RPMI8226 (cell line): ENCODE results near the gene MAG.

Experiments used
- DNase-seq: peaks from one replicate; pipeline ENCODE4 v3.0.0-alpha.2; 2015

Gene MAG

DNA sequence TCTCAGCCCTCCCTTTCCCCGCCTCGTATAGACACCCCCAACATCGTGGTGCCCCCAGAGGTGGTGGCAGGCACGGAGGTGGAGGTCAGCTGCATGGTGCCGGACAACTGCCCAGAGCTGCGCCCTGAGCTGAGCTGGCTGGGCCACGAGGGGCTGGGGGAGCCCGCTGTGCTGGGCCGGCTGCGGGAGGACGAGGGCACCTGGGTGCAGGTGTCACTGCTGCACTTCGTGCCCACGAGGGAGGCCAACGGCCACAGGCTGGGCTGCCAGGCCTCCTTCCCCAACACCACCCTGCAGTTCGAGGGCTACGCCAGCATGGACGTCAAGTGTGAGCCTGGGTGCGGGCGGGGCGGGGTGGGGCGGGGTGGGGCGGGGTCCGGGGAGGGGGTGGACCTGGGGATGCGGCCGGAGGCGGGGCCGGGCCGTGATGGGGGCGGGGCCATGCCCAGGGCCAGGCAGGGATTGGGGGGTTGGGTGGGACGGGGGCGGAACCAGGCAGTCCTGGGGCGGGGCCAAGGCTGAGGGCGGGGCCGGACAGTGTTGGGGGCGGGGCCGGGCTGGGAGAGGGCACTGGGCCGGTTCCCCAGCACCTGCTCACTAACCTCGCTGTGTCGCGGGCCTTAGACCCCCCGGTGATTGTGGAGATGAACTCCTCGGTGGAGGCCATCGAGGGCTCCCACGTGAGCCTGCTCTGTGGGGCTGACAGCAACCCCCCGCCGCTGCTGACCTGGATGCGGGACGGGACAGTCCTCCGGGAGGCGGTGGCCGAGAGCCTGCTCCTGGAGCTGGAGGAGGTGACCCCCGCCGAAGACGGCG, 7.8 kb downstream of the MAG start:
- DNase-seq, result no peak

DNA sequence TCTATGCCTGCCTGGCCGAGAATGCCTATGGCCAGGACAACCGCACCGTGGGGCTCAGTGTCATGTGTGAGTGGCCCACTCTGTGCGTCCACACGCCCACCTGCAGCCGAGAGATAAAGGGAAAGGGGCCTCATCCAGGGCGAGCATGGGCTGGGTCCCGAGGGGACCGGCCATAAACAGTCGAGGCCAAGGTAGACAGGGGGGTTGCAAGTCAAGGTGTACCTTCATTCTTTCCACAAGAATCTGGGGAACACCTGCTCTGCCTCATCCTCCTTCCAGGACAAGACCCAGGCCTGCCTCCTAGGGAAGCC, 8.3 kb downstream of the MAG start:
- no peak for DNase-seq

DNA sequence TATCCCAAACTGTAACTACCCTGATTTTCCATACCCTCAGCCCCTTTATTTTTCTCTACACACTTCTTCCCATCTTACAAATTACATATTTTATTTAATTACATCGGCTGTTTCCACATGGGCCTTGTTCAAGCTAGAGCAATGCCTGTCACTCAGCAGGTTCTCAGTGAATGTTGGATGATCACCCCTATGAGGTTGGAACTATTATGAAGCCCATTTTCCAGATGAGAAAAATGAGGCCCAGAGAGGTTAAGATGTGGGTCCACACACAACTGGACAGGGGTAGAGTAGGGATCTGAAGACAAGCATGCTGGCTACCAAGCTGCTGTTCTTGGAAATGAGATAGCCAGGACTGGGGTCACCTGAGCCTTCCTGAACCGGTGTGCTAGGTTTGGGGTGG, 10.0 kb downstream of the MAG start:
- DNase-seq, result no peak

DNA sequence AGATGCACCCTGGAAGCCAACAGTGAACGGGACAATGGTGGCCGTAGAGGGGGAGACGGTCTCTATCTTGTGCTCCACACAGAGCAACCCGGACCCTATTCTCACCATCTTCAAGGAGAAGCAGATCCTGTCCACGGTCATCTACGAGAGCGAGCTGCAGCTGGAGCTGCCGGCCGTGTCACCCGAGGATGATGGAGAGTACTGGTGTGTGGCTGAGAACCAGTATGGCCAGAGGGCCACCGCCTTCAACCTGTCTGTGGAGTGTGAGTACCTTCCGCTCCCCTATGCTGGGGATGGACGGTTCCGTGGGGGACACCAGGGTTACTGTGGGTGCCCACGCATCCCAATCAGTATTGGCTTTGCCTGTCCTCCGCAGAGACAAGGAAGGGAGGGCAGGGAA, 10.5 kb downstream of the MAG start:
- DNase-seq, result no peak

DNA sequence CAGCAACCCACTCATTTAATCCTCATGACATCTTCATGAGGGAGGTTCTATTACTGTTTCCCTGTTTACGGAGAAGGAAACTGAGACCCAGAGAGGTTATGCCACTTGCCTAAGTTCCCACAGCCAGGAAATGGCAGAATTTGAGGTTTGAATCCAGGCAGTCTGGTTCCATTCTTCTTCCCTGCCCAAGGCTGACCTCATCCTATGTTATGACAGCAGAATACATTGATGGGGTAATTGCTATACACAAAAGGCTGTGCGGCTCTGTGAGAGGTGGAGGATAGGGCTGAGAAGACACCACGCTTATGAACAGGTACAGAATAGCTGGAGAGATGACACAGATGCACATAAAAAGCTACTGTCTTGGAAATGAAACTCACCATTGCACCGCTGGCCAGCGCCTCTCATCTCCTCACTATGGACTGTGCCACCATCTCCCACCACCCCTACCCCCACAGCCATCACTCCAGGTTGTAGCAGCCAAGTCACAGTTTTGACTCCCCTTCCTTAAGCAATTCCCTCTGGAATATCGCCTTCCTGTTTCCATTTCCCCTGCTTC, 11.5 kb downstream of the MAG start:
- no peak for DNase-seq

DNA sequence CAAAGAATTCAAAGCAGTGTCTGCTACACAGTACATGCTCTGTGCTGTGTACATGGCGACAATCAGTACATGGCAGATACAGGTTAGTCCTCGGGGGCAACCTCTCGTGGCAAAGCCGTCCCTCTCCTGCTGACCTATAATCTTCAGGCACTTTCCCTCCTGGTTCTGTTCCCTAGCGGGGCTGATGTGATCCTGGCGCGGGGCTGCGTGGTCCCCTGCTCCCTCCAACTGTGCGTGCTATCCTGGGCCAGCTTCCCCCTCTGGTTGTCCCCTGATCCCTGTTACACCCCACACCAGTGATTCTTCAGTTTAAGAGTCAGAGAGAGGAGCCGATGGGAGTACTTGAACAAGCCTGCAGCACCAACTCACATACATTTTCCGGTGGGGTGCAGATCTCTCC, 12.1 kb downstream of the MAG start:
- DNase-seq, result no peak

DNA sequence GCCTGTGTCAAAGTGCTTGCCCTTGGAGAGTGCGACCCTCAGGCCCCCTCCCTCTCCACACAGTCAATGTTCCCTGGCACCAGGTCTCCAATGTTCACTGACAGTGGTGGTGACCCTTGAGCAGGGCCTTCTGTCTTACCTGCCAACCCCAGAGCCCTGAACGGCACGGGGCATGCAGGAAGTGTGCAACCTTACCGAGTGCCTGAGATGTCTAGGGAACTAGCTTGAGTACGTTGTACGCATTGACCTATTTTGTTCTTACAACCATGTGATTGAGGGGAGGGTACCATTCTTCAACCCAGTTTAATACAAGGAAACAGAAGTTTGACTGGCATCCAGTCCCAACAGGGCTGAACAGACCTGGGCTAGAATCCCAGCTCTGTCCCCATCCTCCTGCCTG, 13.2 kb downstream of the MAG start:
- DNase-seq, result no peak

DNA sequence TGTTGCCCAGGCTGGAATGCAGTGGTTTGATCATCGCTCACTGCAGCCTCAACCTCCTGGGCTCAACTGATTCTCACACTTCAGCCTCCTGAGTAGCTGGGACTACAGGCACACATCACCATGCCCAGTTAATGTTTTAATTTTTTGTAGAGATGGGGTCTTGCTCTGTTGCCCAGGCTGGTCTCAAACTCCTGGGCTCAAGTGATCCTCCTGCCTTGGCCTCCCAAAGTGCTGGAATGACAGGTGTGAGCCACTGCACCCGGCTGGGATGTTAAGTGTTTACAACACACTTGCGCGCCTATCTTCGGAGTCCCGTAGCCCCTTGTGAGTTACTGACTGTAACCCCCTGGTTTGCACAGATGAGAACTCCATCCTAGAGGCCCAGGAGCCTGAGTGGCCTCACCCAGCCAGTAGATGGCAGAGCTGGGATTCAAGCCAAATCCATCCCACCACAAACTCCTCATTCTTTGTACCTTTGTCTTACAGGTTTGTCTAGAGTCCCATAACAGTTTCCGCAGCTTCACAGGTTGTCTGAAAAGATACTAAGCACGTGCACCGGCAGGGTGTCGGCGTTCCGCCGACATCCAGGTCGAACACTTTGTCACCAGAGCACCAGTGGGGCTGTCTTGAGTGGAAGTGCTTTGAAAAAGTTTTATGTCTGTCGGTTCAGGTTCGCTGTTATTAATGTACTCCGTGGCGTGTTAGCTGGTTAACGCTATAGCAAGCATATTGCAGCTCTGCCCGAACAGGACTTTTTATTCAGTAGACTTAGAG, 14.7 kb downstream of the MAG start:
- peak; percentile 42 for DNase-seq

DNA sequence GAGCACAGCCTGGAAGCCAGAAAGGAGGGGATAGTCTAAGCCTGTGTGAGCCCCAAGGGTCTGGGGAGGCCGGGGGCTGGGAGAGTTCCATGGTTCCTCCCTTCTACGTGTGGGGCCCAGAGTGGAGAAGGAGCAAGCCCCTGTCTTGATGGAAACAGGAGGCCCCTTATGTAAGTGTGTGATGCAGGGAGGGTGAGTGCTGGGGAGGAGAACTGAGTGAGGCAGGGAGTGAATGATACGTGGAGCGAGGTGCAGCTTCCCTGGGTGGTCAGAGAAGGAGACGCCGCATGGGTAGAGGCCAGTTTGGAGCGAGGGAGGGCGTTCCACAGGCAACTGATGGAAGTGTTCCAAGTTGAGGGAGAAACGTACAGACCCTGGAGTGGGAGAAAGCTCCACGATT, 16.0 kb downstream of the MAG start:
- no peak for DNase-seq

DNA sequence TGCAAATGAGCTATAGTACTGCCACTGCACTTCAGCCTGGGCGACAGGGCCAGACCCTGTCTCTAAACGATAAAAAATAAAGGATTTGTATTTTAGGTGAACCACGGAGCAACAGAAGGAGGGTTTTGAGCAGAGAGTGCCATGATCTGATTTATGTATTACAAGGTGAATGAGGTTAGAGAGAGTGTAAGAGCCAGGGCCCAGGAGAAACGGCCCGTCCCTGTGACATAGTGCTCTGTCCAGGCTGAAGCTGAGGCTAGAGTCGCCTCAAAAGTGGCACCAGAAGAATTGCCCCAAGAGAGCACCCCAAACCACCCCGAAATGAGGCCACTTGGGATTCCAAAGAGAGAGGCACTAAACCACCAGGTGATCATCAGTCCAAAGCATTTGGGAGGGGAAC, 16.9 kb downstream of the MAG start:
- DNase-seq, result no peak

DNA sequence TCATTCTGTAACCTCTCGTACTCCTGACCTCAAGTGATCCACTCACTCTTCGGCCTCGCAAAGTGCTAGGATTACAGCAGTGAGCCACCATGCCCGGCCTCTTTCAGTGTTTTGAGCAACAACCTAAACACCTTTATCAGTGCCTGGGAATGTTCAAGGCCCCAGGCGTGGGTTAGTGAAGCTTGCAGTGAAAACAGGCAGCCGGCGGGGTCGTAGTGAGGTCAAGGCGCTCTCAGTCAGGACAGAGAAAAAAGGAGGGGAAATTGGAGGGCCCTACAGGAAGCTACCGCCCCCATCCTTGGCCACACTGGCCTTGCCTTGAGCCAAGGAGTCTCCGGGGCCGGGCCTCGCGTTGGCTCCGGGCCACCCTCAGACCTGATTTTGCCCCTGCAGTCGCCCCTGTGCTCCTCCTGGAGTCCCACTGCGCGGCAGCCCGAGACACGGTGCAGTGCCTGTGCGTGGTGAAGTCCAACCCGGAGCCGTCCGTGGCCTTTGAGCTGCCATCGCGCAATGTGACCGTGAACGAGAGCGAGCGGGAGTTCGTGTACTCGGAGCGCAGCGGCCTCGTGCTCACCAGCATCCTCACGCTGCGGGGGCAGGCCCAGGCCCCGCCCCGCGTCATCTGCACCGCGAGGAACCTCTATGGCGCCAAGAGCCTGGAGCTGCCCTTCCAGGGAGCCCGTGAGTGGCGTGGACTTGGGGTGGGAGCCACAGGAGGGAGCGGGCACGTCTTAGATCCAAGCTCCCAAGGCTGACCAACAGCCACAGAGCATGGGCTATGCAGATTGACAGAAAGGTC, 17.7 kb downstream of the MAG start:
- no peak for DNase-seq

DNA sequence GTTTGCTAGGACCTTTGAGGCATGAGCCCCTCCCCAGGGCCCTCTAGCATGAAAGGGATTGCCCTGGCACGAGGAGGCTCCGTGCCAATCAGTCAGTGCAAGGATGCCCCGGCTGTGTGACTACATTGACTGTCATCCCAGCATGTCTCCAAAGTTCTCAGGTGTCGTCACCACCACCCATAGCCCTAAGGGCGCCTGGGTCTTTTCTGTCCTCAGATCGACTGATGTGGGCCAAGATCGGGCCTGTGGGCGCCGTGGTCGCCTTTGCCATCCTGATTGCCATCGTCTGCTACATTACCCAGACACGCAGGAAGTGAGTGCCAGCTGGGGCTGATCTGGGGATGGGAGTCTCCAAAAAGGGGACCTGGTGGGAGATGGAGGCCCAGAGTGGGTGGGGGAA, 18.4 kb downstream of the MAG start:
- no peak for DNase-seq

DNA sequence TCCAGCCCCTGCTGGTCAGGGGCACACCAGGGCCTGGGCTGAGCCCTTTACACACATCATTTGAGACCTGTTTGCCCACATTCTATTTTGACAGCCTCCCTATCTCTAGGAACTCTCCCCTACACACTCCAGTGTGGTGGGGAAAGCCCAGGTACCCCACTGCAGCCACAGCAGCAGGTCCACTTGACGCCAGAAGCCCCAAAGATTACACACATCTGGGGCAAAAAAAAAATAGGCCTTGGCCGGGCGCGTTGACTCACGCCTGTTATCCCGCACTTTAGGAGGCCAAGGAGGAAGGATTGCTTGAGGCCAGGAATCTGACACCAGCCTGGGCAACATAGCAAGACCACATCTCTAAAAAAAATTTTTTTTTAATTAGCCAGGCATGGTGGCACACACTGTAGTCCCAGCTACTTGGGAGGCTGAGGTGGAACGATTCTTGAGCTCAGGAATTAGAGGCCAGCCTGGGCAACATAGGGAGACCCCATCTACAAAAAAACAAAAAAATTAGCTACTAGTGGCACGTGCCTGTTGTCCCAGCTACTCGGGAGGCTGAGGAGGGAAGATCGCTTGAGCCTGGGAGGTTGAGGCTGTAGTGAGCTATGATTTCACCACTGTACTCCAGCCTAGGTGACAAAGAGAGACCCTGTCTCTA, 19.0 kb downstream of the MAG start:
- no peak for DNase-seq

DNA sequence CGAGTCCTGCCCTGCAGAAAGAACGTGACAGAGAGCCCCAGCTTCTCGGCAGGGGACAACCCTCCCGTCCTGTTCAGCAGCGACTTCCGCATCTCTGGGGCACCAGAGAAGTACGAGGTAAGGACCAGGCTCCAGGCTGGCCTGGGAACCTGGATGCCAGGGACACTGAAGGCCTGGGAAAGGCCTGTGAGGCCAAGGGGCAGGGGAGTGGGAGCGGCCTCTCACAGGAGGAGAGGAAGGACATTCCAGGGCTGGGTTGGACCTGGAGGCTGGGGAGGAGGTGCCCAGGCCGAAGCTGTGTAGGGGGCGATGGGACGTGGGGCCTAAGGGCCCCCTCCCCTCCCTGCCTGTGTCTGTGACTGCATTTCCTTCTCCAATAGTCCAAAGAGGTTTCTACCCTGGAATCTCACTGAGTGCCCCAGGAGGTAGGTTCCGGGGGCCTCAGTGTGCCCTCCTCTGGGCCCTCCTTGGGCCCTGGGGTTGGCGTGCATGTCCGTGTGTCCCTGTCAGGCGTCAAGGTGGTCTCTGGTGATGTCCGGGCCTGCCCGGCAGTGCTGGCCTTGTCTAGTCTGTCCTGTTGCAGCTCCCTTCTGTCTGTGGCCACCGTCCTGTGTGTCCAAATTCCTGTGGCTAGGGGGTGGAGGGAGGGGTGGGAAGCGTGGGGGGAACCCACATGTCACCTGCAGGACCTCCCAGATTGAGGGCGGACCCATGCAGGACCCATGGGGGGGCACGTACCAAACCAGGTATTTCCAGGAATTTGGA, 20.1 kb downstream of the MAG start:
- no peak for DNase-seq

DNA sequence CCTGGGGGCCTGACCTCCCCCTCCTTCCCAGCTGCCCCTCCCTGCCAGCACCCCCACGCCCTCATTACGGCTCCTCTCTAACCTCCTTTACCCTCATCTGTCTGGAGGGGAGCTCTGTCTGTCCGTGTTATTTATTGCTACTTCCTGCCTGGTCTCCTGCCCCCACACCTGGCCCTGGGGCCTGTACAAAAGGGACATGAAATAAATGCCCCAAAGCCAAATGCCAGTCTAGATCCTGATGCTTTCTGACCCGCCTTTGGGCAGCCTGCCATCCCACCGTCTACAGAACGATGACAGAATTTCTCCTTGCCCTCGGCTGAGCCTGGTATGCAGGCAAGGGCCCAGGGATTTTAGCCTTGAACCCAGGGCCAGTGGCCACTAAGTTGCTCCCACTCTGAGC, 21.6 kb downstream of the MAG start:
- peak; percentile 64 for DNase-seq

DNA sequence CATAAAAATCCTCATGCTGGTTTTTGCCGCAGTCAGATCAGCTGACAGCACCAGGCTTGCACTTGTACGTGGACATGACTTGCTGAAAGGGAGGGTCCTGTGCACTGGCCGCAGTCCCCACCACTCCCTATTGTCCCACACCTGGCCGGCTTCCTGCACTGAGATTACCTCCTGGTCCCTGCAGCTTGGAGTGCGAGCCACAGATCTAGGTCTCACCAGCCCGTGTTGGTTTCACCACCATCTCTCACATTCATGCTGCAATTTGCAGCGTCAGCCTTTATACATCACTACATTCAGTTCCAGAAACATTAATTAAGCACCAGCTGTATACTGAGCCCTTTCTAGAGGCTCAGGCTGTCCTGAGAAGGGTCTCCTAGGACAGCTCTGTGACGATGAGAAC, 22.1 kb downstream of the MAG start:
- no peak for DNase-seq

DNA sequence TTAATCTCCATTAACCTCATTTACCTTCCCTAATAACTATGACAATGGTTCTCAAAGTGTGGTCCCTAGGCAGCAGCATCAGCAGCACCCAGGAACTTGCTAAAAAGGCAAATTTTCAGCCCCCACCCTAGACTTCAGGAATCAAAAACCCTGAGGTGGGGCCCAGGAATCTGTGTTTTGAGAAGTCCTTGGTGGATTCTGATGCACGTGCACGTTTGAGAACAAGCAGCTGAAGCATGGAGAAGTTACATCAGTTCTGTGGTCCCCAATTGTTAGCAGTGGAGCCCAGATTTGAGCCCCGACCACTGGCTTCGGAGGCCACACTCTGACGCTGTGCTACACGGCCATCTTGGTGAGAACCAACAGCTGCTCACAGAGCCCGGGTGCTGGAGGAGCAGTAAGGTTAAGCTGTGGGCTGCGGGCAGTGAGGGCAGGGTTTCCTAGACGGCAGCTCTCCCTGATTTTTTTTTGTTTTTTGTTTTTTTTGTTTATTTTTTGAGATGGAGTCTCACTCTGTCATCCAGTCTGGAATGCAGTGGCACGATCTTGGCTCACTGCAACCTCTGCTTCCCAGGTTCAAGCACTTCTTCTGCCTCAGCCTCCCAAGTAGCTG, 23.0 kb downstream of the MAG start:
- DNase-seq, result no peak

DNA sequence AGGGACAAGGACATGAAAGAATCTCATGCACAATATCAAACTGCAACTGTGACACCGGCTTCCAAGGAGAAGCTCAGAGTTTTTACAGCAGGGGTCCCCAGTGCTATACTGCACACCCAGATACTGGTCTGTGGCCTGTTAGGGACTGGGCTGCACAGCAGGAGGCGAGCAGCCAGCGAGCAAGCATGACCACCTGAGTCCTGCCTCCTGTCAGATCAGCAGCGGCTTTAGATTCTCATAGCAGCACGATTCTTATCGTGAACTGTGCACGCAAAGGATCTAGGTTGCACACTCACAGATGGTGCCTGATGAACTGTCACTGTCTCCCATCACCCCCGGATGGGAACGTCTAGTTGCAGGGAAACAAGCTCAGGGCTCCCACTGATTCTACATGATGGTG, 23.9 kb downstream of the MAG start:
- DNase-seq, result no peak

DNA sequence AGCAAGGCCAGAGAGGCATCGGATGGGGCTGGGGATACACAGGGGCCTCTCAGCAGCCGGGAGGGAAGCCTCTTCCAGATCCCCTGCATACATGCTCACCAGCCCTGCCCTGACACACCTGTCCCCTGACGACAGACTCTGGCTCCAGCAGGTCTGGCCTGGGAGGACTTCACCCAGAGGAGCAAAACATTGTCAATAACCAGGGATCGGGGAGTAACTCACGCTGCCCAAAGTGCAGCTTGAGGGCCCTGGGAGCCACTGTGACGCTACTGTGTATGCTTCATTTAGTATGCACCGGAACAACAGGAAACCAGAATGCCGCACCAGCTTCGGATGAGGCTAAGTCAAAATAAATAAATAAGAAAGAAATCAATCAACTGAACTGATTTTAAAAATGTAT, 24.6 kb downstream of the MAG start:
- no peak for DNase-seq

DNA sequence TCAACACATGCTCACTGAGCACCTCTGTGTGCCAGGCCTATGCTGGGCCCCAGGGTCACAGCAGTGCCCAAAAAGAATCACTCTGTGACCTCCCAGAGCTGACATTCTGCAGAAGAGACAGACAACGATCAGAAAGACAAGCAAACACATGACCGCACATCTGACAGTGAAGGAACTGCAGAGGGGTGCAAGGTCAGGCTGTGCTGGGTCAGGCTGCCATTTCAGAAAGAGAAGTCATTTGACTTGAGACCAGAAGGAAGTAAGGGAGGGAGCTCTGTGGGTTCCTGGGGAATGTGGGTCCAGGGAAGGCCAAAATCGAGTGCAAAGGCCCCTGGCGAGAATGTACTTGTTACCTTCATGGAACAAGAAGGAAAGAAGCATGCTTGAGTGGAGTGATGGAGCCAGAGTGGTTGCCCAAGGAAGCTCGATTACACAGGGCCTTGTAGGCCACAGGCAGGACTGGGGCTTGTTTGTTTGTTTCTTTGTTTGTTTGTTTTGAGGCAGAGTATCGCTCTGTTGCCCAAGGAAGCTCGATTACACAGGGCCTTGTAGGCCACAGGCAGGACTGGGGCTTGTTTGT, 25.6 kb downstream of the MAG start:
- no peak for DNase-seq

DNA sequence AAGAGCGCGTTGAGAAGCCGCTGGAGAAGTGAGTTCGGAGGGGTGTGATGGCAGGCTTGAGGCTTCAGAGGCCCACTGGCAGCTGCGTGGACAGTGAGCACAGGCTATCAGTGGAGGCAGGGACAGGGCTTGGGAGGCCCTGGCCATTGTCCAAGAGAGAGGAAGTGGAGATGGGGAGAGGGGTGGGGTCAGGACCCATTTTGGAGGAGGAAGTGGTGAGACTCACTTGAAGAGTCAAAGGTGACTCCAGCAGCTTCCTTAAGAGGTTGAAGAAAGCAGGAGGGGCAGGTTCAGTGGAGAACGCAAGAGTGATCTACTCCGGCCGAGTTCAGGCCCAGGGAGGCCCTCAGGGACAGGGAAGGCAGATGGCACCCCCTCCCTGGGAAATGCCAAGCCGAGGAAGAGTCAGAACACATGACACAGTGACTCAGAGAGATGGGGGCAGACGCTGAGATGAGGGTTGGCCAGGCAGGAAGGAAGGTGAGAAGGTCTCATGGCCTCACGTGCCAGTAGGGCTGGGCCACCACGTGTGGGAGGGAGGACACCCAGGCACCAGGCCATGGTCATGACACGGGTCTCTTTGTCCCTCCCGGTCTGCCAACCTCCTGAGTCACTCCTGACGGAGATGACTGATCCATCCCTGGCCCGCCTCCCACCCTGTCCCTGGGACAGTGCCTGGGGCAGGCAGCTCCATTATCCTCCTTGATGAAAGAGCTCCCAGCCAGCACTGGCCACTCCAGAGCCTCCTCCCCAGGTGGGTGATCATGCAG, 26.9 kb downstream of the MAG start:
- no peak for DNase-seq
